OCI-LY1 (cell line): ENCODE results near the gene PPFIA1.

Experiments
- H2AFZ ChIP-seq: fragments of 200-600 bp; sonication (generic), shearing (Covaris generic); 2 replicates; pipeline ENCODE4 v1.6.0; 2014; ENCODE audit warnings: antibody characterized with exemption, mild to moderate bottlenecking, low read length
- H3F3A ChIP-seq: fragments of 200-600 bp; sonication (generic), shearing (Covaris generic); 2 replicates; pipeline ENCODE4 v1.6.0; 2014; ENCODE audit warnings: mild to moderate bottlenecking, antibody characterized with exemption, low read length, moderate library complexity; ENCODE audit not compliant: insufficient read depth
- H3K27ac ChIP-seq: fragments of 200-600 bp; sonication (generic); 2 replicates; pipeline ENCODE4 v1.5.1; 2014; ENCODE audit warnings: low read length, mixed run types, mild to moderate bottlenecking, low read depth; ENCODE audit not compliant: poor library complexity, severe bottlenecking
- H3K27me3 ChIP-seq: fragments of 200-600 bp; sonication (generic); 2 replicates; pipeline ENCODE4 v1.6.0; 2014; ENCODE audit warnings: antibody characterized with exemption, mild to moderate bottlenecking, low read length, moderate library complexity; ENCODE audit not compliant: insufficient read depth
- H3K36me3 ChIP-seq: fragments of 200-600 bp; sonication (generic); 2 replicates; pipeline ENCODE4 v1.6.1; 2014; ENCODE audit warnings: mild to moderate bottlenecking, antibody characterized with exemption, low read length, moderate library complexity, mixed read lengths; ENCODE audit not compliant: insufficient read depth
- H3K4me1 ChIP-seq: fragments of 200-600 bp; sonication (generic); 2 replicates; pipeline ENCODE4 v1.5.1; 2014; ENCODE audit warnings: mild to moderate bottlenecking, low read length, moderate library complexity; ENCODE audit not compliant: insufficient read depth, severe bottlenecking
- H3K4me2 ChIP-seq: fragments of 200-600 bp; sonication (generic), shearing (Covaris generic); 2 replicates; pipeline ENCODE4 v1.6.1; 2014; ENCODE audit warnings: low read length
- H3K4me3 ChIP-seq: fragments of 200-600 bp; sonication (generic); 2 replicates; pipeline ENCODE4 v1.5.1; 2014; ENCODE audit warnings: low read length, low read depth, mild to moderate bottlenecking, mixed read lengths; ENCODE audit not compliant: poor library complexity, severe bottlenecking
- H3K79me2 ChIP-seq: fragments of 200-600 bp; shearing (Covaris generic); 2 replicates; pipeline ENCODE4 v1.6.1; 2016; ENCODE audit warnings: mixed run types, low read length, mixed read lengths; ENCODE audit not compliant: insufficient read depth
- H3K9ac ChIP-seq: fragments of 200-600 bp; sonication (generic), shearing (Covaris generic); 2 replicates; pipeline ENCODE4 v1.6.1; 2014; ENCODE audit warnings: mild to moderate bottlenecking, low read length, mixed read lengths
- H3K9me2 ChIP-seq: fragments of 200-600 bp; sonication (generic), shearing (Covaris generic); 2 replicates; pipeline ENCODE4 v1.6.1; 2014; ENCODE audit warnings: low read depth, mild to moderate bottlenecking, low read length, mixed read lengths
- H3K9me3 ChIP-seq: fragments of 200-600 bp; shearing (Covaris generic); 2 replicates; pipeline ENCODE4 v1.6.1; 2014; ENCODE audit warnings: low read length, mixed read lengths
- H4K20me1 ChIP-seq: fragments of 200-600 bp; sonication (generic), shearing (Covaris generic); 2 replicates; pipeline ENCODE4 v1.6.0; 2016; ENCODE audit warnings: mild to moderate bottlenecking, low read length; ENCODE audit not compliant: insufficient read depth
- EZH2 ChIP-seq: fragments of 200-600 bp; sonication (generic), shearing (Covaris generic); IDR thresholded peaks from 2 replicates; pipeline ENCODE4 v1.8.0; 2017; ENCODE audit warnings: borderline replicate concordance, mixed run types, mild to moderate bottlenecking, antibody characterized with exemption, low read length, moderate library complexity, mixed read lengths
- TF ChIP-seq, protein P1 (sequence below): fragments of 200-600 bp; sonication (generic), shearing (Covaris generic); IDR thresholded peaks from 2 replicates; pipeline ENCODE4 v1.5.1; 2017; ENCODE audit warnings: mild to moderate bottlenecking, antibody characterized with exemption, low read length, moderate library complexity, mixed read lengths

Gene PPFIA1

DNA sequence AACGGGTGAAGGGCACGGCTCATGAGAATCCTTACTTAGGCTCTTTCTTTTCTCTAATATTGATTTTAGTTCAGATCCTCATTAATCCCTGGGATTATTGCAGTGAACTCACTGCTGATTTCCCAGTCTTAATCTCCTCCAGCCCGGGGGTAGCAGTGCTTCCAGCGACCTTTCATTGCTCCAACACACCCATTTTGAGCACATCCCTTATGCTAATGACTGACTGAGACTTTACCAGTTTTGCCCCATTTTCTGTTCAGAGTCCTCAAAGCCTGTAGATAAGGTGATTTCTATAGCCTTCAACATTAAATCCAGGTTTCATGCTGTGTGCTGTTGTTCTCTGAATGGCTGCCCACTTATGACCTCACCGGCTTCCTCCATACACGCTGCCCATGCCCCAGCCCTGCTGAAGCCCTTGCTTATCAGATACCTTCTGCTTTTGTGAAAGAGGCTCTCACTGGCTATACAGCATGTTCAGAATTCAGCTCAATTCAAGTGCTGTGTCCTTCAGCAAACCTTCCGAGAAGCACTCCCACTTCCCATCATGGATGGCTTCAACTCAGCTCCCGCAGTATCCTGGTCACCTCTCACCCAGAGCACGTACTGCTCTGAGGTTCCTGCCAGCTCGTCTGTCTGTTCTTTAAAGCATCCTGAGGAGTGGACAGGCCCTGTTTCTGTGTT is 49.0 kb downstream of the PPFIA1 start:
- no peak overlapping the region for H3K4me3 ChIP-seq

GRCh38 chr11:70322666-70323065 is 52.2 kb downstream of the PPFIA1 start:
- no peaks in the 10 kb centered on the region for H3K9me2 ChIP-seq
- H3K4me2 ChIP-seq: no peak overlapping the region
- H2AFZ ChIP-seq: no peak overlapping the region
- no peaks in the 10 kb centered on the region for H3K79me2 ChIP-seq
- H3F3A ChIP-seq: no peaks in the 10 kb centered on the region
- no peak overlapping the region for H3K9ac ChIP-seq
- H3K9me3 ChIP-seq: no peaks in the 10 kb centered on the region
- no peak for TF ChIP-seq EZH2
- TF ChIP-seq, protein P1, sequence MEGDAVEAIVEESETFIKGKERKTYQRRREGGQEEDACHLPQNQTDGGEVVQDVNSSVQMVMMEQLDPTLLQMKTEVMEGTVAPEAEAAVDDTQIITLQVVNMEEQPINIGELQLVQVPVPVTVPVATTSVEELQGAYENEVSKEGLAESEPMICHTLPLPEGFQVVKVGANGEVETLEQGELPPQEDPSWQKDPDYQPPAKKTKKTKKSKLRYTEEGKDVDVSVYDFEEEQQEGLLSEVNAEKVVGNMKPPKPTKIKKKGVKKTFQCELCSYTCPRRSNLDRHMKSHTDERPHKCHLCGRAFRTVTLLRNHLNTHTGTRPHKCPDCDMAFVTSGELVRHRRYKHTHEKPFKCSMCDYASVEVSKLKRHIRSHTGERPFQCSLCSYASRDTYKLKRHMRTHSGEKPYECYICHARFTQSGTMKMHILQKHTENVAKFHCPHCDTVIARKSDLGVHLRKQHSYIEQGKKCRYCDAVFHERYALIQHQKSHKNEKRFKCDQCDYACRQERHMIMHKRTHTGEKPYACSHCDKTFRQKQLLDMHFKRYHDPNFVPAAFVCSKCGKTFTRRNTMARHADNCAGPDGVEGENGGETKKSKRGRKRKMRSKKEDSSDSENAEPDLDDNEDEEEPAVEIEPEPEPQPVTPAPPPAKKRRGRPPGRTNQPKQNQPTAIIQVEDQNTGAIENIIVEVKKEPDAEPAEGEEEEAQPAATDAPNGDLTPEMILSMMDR: no peak
- no peaks in the 10 kb centered on the region for H3K4me1 ChIP-seq
- no peak overlapping the region for H3K27ac ChIP-seq
- no peak overlapping the region for H3K4me3 ChIP-seq
- no peaks in the 10 kb centered on the region for H3K27me3 ChIP-seq
- H4K20me1 ChIP-seq: no peaks in the 10 kb centered on the region
- peaks cover 34% of the 10 kb centered on the region for H3K36me3 ChIP-seq

More for the DNA sequence above, 49.0 kb downstream of the PPFIA1 start:
- Histone ChIP-seq H3K4me2 (no peak overlapping the region), H3K4me1 (peaks cover 6% of the 10 kb centered on the region), H3K9ac (no peak overlapping the region), H3K27me3 (no peaks in the 10 kb centered on the region), H3K9me2 (no peaks in the 10 kb centered on the region), H3K27ac (no peak overlapping the region), H3K9me3 (no peaks in the 10 kb centered on the region), H2AFZ (no peak overlapping the region), H4K20me1 (no peaks in the 10 kb centered on the region), H3K36me3 (peaks cover 12% of the 10 kb centered on the region; the same call in 1 of the 2 replicates), H3K79me2 (no peaks in the 10 kb centered on the region), H3F3A (no peaks in the 10 kb centered on the region)
- TF ChIP-seq EZH2: no peak
- TF ChIP-seq, protein P1: no peak

DNA sequence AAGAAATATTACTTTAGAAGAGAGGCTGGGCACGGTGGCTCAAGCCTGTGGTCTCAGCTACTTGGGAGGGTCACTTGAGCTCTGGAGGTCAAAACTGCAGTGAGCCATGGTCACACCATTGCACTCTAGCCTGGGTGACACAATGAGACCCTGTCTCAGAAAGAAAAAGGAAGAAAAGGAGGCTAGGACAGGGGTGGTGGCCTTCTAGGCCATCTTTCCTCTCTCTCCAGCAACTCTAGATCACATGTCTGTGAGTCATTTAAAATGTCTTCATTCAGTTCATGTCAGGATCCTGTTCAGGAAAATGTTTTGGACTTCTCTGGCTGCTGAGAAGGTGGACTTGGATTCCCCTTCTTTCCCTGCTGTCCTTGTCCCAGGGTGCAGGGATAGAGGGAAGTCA is 53.3 kb downstream of the PPFIA1 start:
- no peaks in the 10 kb centered on the region for H3K27me3 ChIP-seq
- TF ChIP-seq EZH2: no peak
- TF ChIP-seq, protein P1: no peak
- H3K4me3 ChIP-seq: no peak overlapping the region
- H3K4me1 ChIP-seq: peaks cover 4% of the 10 kb centered on the region
- no peak overlapping the region for H3K9ac ChIP-seq
- peaks cover 41% of the 10 kb centered on the region for H3K36me3 ChIP-seq
- H4K20me1 ChIP-seq: no peaks in the 10 kb centered on the region
- no peaks in the 10 kb centered on the region for H3F3A ChIP-seq
- H3K9me3 ChIP-seq: no peaks in the 10 kb centered on the region
- no peaks in the 10 kb centered on the region for H3K9me2 ChIP-seq
- no peak overlapping the region for H3K27ac ChIP-seq
- H3K4me2 ChIP-seq: no peak overlapping the region
- no peaks in the 10 kb centered on the region for H3K79me2 ChIP-seq
- H2AFZ ChIP-seq: no peak overlapping the region
